GM12878 (cell line): ENCODE data around the gene GPR78. TPM values are rescaled to one million over a fixed set of nuclear protein-coding genes. Genes with fewer than 3 reads are reported as not detected.

Source experiments
- ATAC-seq: fragments of 200-7000 bp; cut with Tn5 transposase; 3 replicates; pipeline ENCODE4 v1.9.1; 2020; ENCODE audit warnings: mild to moderate bottlenecking, moderate library complexity
- BruUV-seq: library from RNA; stranded (reverse); fragments of 400-500 nt; replicated peaks from 2 replicates; lab custom pipeline; 2021; lab: Mats Ljungman, UMichigan
- CTCF ChIA-PET: fragments of 300-600 bp; sonication (Branson Sonifier 250); formaldehyde crosslinking; extraction: SDS; loops from one replicate; lab custom pipeline; 2021; ENCODE audit warnings: inconsistent platforms; lab: Yijun Ruan, JAX
- POLR2A ChIA-PET: fragments of 350-600 bp; formaldehyde crosslinking; extraction: SDS; loops from one replicate; lab custom pipeline; 2021; ENCODE audit warnings: inconsistent platforms; lab: Charles Lee
- RAD21 ChIA-PET: fragments of 300-600 bp; sonication (Branson Sonifier 250); formaldehyde crosslinking; loops from one replicate; lab custom pipeline; 2023; ENCODE audit warnings: antibody characterized with exemption; ENCODE audit not compliant: unreplicated experiment; lab: Charles Lee
- SMC1A ChIA-PET: fragments of 300-600 bp; sonication (Branson Sonifier 250); formaldehyde crosslinking; loops from one replicate; lab custom pipeline; 2023; ENCODE audit not compliant: unreplicated experiment, uncharacterized antibody; lab: Charles Lee
- DNase-seq: peaks from one replicate; pipeline ENCODE4 v3.0.0-alpha.2; 2011; ENCODE audit warnings: low read depth, low spot score
- FAIRE-seq: peaks from 3 replicates; lab custom pipeline; 2011; peaks lifted over from hg19 to GRCh38; lab: Jason Lieb, UNC
- H2AFZ ChIP-seq: 2 replicates; pipeline ENCODE4 v1.6.0; 2011; ENCODE audit warnings: low read depth, low read length, control low read depth; ENCODE audit not compliant: control insufficient read depth
- H3K27ac ChIP-seq: 2 replicates; pipeline ENCODE4 v1.5.1; 2011; ENCODE audit warnings: control low read depth; ENCODE audit not compliant: control insufficient read depth, insufficient read depth
- H3K27me3 ChIP-seq, 2 experiments: replicated peaks in 1 of 2; 2 replicates each; pipeline versions ENCODE4 v1.6.0 to v1.6.1; 2011; ENCODE audit warnings: low read length in 1 of 2; ENCODE audit not compliant: control insufficient read depth in 2 of 2, insufficient read depth in 2 of 2
- H3K36me3 ChIP-seq, 2 experiments: 2 replicates each; pipeline ENCODE4 v1.5.1; 2011; ENCODE audit warnings: low read length in 1 of 2; ENCODE audit not compliant: control insufficient read depth in 2 of 2, insufficient read depth in 2 of 2
- H3K4me1 ChIP-seq: 2 replicates; pipeline ENCODE4 v1.6.1; 2011; ENCODE audit warnings: mild to moderate bottlenecking, low read length, moderate library complexity, mixed read lengths; ENCODE audit not compliant: control insufficient read depth, insufficient read depth
- H3K4me2 ChIP-seq: 2 replicates; pipeline ENCODE4 v1.6.0; 2011; ENCODE audit warnings: control low read depth; ENCODE audit not compliant: control insufficient read depth, insufficient read depth
- H3K4me3 ChIP-seq: fragments of 200-600 bp; sonication (generic); 2 replicates; pipeline ENCODE4 v1.5.1; 2016
- H3K79me2 ChIP-seq: 2 replicates; pipeline ENCODE4 v1.6.0; 2011; ENCODE audit warnings: low read length; ENCODE audit not compliant: control insufficient read depth, insufficient read depth
- H3K9ac ChIP-seq: 2 replicates; pipeline ENCODE4 v1.8.0; 2011; ENCODE audit warnings: low read length, control low read depth, mixed read lengths; ENCODE audit not compliant: control insufficient read depth, insufficient read depth
- H3K9me3 ChIP-seq: replicated peaks from 3 replicates; pipeline ENCODE4 v1.5.1; 2011; ENCODE audit warnings: mild to moderate bottlenecking, low read length; ENCODE audit not compliant: control insufficient read depth, insufficient read depth
- H4K20me1 ChIP-seq: 2 replicates; pipeline ENCODE4 v1.6.0; 2011; ENCODE audit not compliant: control insufficient read depth, insufficient read depth
- CHD2 ChIP-seq: IDR thresholded peaks from 2 replicates; pipeline ENCODE4 v1.6.1; 2011; ENCODE audit warnings: low read depth, low read length, improper control_type of control experiment, borderline replicate concordance
- CHD4 ChIP-seq: fragments of 200-600 bp; sonication (generic); IDR thresholded peaks from 2 replicates; pipeline ENCODE4 v1.6.1; 2016; ENCODE audit warnings: mild to moderate bottlenecking
- E2F4 ChIP-seq: IDR thresholded peaks from 2 replicates; pipeline ENCODE4 v1.6.1; 2012; ENCODE audit warnings: low read depth, low read length, improper control_type of control experiment
- FOS ChIP-seq: IDR thresholded peaks from 3 replicates; pipeline ENCODE4 v1.6.1; 2011; ENCODE audit warnings: borderline replicate concordance; ENCODE audit not compliant: insufficient read length; ENCODE audit errors: extremely low read depth
- FOXM1 ChIP-seq: IDR thresholded peaks from 2 replicates; pipeline ENCODE4 v1.6.1; 2012; ENCODE audit warnings: low read depth, mild to moderate bottlenecking, inconsistent platforms, low read length, moderate library complexity
- HDAC6 ChIP-seq: fragments of 200-600 bp; sonication (generic); IDR thresholded peaks from one replicate; pipeline ENCODE4 v1.8.0; 2017; ENCODE audit warnings: antibody characterized with exemption; ENCODE audit not compliant: unreplicated experiment
- KDM1A ChIP-seq: fragments of 200-600 bp; sonication (generic); IDR thresholded peaks from 2 replicates; pipeline ENCODE4 v1.6.1; 2016; ENCODE audit warnings: borderline replicate concordance
- MEF2B ChIP-seq: fragments of 450-650 bp; IDR thresholded peaks from 2 replicates; pipeline ENCODE4 v1.6.1; 2018; ENCODE audit warnings: mild to moderate bottlenecking, moderate library complexity; ENCODE audit not compliant: partially characterized antibody, poor library complexity, severe bottlenecking
- POLR2AphosphoS2 ChIP-seq: IDR thresholded peaks from 2 replicates; pipeline ENCODE4 v1.6.1; 2011; ENCODE audit warnings: low read depth, mild to moderate bottlenecking, low read length, improper control_type of control experiment, moderate library complexity
- POU2F2 ChIP-seq: IDR thresholded peaks from 3 replicates; pipeline ENCODE4 v1.6.1; 2011; ENCODE audit warnings: low read depth, mild to moderate bottlenecking, low read length, borderline replicate concordance
- RAD51 ChIP-seq: fragments of 450-650 bp; IDR thresholded peaks from 2 replicates; pipeline ENCODE4 v1.6.1; 2016; ENCODE audit warnings: moderate library complexity, mild to moderate bottlenecking, inconsistent platforms
- RBBP5 ChIP-seq: fragments of 200-600 bp; sonication (generic); conservative IDR thresholded peaks from 2 replicates; pipeline ENCODE4 v1.6.1; 2016
- RCOR1 ChIP-seq: conservative IDR thresholded peaks from 2 replicates; pipeline ENCODE4 v1.6.1; 2012; ENCODE audit warnings: low read depth, low read length, improper control_type of control experiment
- RELA ChIP-seq: fragments of 450-650 bp; IDR thresholded peaks from 2 replicates; pipeline ENCODE4 v1.8.0; 2014; ENCODE audit warnings: borderline replicate concordance; ENCODE audit not compliant: partially characterized antibody
- RELB ChIP-seq: fragments of 450-650 bp; IDR thresholded peaks from 2 replicates; pipeline ENCODE4 v1.6.1; 2017; ENCODE audit warnings: low read depth, mild to moderate bottlenecking, moderate library complexity
- SIX5 ChIP-seq: IDR thresholded peaks from 2 replicates; pipeline ENCODE4 v1.6.1; 2011; ENCODE audit warnings: mild to moderate bottlenecking, low read depth, low read length, moderate library complexity; ENCODE audit not compliant: severe bottlenecking
- SMC3 ChIP-seq: IDR thresholded peaks from 2 replicates; pipeline ENCODE4 v1.6.1; 2011; ENCODE audit warnings: low read length, improper control_type of control experiment, borderline replicate concordance
- TBL1XR1 ChIP-seq: IDR thresholded peaks from 2 replicates; pipeline ENCODE4 v1.6.1; 2012; ENCODE audit warnings: low read depth, low read length, improper control_type of control experiment
- ZBTB11 ChIP-seq: fragments of 450-650 bp; formaldehyde crosslinking; IDR thresholded peaks from 2 replicates; pipeline ENCODE4 v1.5.0; 2022; ENCODE audit warnings: mild to moderate bottlenecking, missing genetic modification characterization
- ZNF217 ChIP-seq: fragments of 450-650 bp; IDR thresholded peaks from 2 replicates; pipeline ENCODE4 v1.6.1; 2017; ENCODE audit warnings: antibody characterized with exemption, mild to moderate bottlenecking
- WGBS: methylation state at CpG from one replicate; pipeline ENCODE4 v1.1.6; 2016; ENCODE audit warnings: low lambda C conversion rate; ENCODE audit not compliant: insufficient replicate concordance, insufficient coverage; ENCODE audit errors: missing lambda C conversion rate; 5-methylcytosine and 5-hydroxymethylcytosine counted together
- in situ Hi-C: fragments of 300-500 bp; cut with MboI; formaldehyde crosslinking; loops from 9 replicates; pipeline ENCODE4 v1.14.3; 2018; ENCODE audit warnings: mixed read lengths
- intact Hi-C: fragments of 100-400 bp; cut with micrococcal nuclease; formaldehyde crosslinking; loops from one replicate; pipeline ENCODE4 v1.14.2; 2022; ENCODE audit not compliant: unreplicated experiment
- polyA plus RNA-seq, 11 experiments: library from polyadenylated mRNA; depleted of rRNA in 4 of 11; unstranded in 6 of 11; stranded (reverse) in 5 of 11; fragments of >200 nt; fragmentation: Nextera tagmentation in 4 of 11; fragmentation: Illumina TruSeq in 1 of 11; extraction: Ambion mirVana in 4 of 11; extraction: Trizol in 1 of 11; gene quantifications; 1 replicate in 1 of 11; 2 replicates in 10 of 11; pipeline versions ENCODE4 v1.2.1 to v1.2.3, GENCODE V29; 2011 to 2016; ENCODE audit warnings: inconsistent platforms in 2 of 11, missing spikeins in 2 of 11, low read depth in 1 of 11
- total RNA-seq, 4 experiments: library from RNA; depleted of rRNA in 3 of 4; stranded (reverse); fragments of >200 nt in 3 of 4; fragmentation: Illumina TruSeq in 1 of 4; extraction: Trizol in 1 of 4; gene quantifications; 2 replicates each; pipeline versions ENCODE4 v1.2.1 to v1.2.3, GENCODE V29; 2013 to 2021

The GPR78 gene
- total and polyA plus RNA-seq, 10 of the 15 experiments (the other 5 are each of a cell fraction or from before 2014, with no cell fraction given), result 0.03 TPM; not detected in 9

GRCh38 chr4:8606476-8606875 lies 26.3 kb downstream of the GPR78 start:
- no peak overlapping the region for H3K9ac ChIP-seq
- no peaks in the 10 kb centered on the region for H3K4me1 ChIP-seq
- no peak for TF ChIP-seq HDAC6
- TF ChIP-seq CHD4, result no peak
- no peak for TF ChIP-seq E2F4
- TF ChIP-seq POU2F2, result no peak
- TF ChIP-seq FOS, result no peak
- TF ChIP-seq CHD2, result no peak
- no peak for TF ChIP-seq RAD51
- TF ChIP-seq RBBP5, result no peak
- no peak for TF ChIP-seq RELA
- TF ChIP-seq POLR2AphosphoS2, result no peak
- no peak for TF ChIP-seq ZBTB11 (CRISPR knock-in tag)
- no peak for TF ChIP-seq FOXM1
- no peak for TF ChIP-seq SMC3
- no peak for TF ChIP-seq MEF2B
- no peak for TF ChIP-seq KDM1A
- TF ChIP-seq TBL1XR1, result no peak
- no peak for TF ChIP-seq SIX5
- no peak for TF ChIP-seq RELB
- TF ChIP-seq RCOR1, result no peak
- TF ChIP-seq ZNF217, result no peak
- H3K27me3 ChIP-seq, result no peaks in the 10 kb centered on the region
- H3K9me3 ChIP-seq, result no peaks in the 10 kb centered on the region
- H3K4me2 ChIP-seq, result no peak overlapping the region
- ChIA-PET POLR2A (no interaction called here), CTCF (interaction anchor here (1.1 to 1.3 kb wide), 3 partner anchors 9 to 316 kb away, joined by 3 to 4 read pairs (median 3); no protein-coding TSS in a partner anchor), SMC1A (no interaction called here), RAD21 (no interaction called here)
- BruUV-seq, result no TSS peak
- ATAC-seq (no peak), FAIRE-seq (no peak), DNase-seq (no peak)
- no peak overlapping the region for H2AFZ ChIP-seq
- intact Hi-C loops, result no loop called here
- no peak overlapping the region for H3K27ac ChIP-seq
- no peaks in the 10 kb centered on the region for H4K20me1 ChIP-seq
- no peaks in the 10 kb centered on the region for H3K79me2 ChIP-seq
- in situ Hi-C loops, result no loop called here
- no peak overlapping the region for H3K4me3 ChIP-seq
- 64% methylated on average over 26 of the region's 26 CpGs for WGBS
- H3K36me3 ChIP-seq, result no peaks in the 10 kb centered on the region
